GM18870 (cell line): ENCODE results near the gene MMP15.

Experiments used
- ATAC-seq: cut with Tn5 transposase; IDR thresholded peaks from one replicate; pipeline ENCODE4 v1.9.1; 2021; ENCODE audit warnings: moderate library complexity; ENCODE audit not compliant: unreplicated experiment

Gene MMP15

GRCh38 chr16:58018803-58019202, 6.8 kb upstream of the MMP15 start:
- ATAC-seq, result no peak

GRCh38 chr16:58019866-58020538, 5.6 kb upstream of the MMP15 start:
- no peak for ATAC-seq

- ATAC-seq, result no peak
Observed at GRCh38 chr16:58020628-58021521, 4.7 kb upstream of the MMP15 start.

DNA sequence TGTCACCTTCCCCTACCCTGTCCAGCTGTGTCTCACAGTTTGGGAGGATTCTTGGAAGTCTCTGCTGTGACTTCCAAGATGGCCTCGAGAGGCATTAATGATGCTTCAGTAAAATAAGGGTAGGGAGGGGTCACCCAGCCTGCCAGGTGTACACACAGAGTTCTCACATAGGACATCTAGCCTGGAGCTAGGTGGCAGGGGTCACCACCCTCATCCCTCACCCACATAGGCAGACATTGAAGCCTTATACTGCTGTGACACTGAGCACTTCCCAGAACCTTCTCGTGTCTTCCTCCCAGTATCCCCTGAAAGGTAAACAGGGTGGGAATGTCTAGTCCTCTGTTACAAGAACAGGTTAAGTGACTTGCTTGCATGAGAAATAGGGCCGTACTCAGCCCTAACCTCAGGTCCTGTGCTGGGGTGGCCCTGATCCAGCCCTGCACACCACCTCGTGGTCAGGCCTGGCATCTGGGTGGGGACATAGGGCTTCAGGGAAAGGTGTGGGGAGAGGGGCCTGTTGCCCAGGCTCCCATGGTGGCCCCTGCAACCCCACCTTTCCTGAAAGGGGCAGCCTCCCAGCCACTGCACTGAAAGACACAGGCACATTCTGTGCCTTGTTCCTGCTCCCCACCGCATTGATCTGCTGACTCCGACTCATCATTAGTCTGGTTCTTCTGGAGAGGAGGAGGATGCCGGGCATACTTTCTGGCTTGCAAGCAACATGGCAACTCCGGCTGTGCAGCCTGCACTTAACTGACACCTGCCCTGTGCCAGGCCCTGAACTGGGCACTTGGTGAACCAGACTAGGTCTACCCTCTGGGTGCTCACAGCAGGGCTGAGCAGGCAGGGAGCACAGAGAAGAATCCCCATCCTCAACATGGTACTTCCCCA, 3.6 kb upstream of the MMP15 start:
- no peak for ATAC-seq

DNA sequence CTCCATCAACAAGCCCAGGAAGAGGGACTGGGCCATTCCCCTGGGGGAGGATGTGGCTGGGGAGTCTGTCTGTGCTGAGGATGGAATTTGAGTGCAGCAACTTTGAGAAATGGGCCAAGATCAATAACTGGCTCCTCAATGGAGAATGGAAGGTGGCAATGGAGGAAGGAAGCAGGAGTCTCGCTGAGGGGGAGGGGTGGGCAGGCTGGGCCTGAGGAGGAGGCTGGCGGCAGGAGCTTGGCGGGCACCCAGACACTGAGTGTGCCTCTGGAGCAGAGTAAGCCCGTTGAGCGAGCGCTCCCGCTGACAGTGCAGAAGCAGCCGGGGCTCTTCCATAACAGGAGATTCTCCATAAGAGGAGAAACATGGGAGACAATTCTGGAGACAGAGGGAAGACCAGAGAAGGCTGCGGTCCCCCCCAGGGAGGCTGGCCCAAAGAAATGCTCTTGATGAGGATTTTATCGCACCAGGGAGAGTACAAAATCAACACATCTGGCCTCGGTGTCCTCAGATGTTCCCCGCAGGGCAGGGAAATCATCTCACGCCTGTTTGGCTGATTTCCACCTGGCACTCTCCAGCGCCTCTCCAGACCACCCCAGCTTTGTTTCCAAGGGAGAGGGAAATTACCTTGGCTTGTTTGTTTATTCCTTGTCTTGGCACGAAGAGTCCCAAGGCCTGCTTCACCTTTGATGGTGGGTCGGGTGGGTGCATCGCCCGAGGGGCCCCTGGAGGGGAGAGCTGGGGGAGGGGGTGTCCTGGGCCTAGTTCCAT, 2.8 kb upstream of the MMP15 start:
- no peak for ATAC-seq

GRCh38 chr16:58024486-58025350, 836 bp upstream of the MMP15 start:
- ATAC-seq, result no peak

- no peak for ATAC-seq
Observed at GRCh38 chr16:58026139-58026704, 668 bp downstream of the MMP15 start.

DNA sequence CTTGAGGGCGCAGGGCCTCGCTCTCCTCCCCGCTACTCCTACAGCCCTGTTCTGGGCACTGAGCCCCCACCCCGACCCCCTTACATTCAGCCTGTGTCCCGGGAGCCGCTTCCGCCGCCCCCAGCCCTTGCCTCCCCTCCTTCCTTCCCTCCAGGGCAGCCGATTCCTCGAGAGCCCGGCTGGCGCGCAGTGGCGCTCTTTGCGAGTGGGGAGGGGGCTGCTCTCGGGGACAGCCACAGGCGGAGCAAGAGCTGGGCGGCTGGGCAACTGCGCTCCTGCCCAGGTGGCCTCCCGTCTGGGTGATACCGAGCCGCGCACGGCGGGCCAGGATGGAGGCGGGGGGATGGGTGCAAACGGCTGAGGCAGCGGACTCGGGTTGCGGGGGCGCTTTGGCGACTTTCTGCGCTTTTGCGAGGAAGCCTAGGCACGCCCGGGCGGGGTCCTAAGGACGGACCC, 1.2 kb downstream of the MMP15 start:
- ATAC-seq, result no peak

GRCh38 chr16:58027161-58027915, 1.8 kb downstream of the MMP15 start:
- no peak for ATAC-seq

DNA sequence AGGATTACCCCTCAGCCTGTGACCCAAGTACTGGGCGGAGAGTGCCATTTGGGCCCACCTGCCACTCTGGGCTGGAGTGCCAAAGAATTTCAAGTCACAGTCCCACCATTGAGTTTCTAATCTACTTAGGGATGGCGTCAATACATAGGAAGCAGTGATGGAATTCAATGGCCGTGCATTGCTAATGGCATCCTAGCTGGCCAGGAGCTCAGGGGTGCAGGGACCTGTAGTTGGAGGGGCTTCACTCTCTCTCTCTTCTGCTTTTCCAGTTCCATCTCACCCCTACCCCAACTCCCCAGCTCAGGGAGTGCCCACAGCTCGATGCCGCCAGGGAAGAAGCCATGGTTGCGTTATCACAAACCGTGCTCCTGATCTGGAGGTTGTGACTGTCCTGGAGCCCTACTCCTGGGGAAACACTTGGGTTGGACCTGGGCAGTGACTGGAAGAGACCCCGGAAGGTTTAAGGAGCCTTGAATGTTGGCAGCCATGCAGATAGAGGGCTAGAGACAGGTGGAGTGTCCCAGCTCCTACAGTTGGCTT, 2.4 kb downstream of the MMP15 start:
- no peak for ATAC-seq

GRCh38 chr16:58028541-58029070, 3.1 kb downstream of the MMP15 start:
- no peak for ATAC-seq

GRCh38 chr16:58029410-58029809, 3.9 kb downstream of the MMP15 start:
- ATAC-seq, result no peak

- no peak for ATAC-seq
Observed at GRCh38 chr16:58030136-58030840, 4.7 kb downstream of the MMP15 start.

DNA sequence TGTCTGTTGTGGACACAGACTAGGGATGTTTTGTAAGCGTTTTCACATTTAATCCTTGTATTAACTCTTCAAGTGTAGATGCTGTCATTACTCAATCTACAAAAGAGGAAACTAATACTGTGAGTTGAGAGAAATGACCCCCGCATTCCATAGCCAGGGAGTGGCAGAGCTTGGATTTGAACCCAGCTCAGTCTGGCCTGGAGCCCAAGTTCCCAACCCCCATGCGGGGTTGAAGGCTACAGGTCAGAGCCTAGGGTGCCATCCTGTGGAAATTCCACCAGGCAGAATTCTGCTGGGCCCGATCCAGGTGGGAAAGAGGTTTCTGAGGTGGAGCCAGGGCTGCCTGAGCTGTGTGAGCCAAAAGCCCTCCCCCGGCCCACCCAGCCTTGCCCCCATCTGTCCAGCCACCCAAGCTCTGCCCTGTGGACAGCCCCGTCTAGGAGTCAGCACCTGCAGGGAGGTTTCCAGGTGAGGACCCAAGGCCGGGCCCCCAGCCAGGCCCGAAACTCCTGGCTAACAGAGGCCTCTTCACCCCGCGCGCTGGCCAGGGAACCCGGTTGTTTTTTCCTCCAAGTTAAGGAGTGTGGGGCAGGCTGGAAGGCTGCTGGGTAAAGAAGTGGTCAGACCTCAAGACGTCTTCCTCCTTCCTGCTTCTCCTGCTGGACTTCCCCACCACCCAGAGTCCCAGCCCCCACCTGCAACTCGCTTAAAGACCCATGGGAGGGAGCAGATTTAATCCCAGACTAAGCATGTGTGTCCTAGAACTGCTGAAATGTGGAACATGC, 5.7 kb downstream of the MMP15 start:
- no peak for ATAC-seq

DNA sequence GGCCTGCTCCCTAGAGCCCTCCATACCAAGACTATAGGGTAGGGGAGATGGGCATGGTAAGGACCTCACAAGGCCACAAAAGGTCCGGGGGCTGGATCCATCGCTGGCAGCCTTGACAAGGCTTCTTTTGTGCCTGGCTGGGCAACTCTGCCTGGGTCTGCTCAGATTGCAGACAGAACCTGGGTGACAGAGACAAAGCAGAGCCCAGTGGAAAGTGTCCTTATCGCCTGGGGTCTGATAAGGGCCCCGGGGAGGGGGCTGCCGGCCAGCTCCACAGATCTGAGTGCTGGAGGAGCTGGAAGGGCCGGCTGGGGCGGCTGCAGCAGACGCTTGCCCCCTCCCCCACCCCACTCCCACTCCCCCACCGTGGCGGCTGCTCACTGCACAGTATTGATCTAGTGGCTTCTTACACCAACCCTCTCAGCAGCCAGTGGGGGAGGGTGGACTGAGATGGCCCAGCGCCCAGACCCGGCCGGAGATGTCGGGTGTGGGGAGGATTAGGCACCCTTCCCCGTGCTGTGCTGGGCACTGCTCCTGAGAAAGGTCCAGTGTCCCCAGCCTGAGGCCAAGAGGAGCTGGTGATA, 7.2 kb downstream of the MMP15 start:
- no peak for ATAC-seq

DNA sequence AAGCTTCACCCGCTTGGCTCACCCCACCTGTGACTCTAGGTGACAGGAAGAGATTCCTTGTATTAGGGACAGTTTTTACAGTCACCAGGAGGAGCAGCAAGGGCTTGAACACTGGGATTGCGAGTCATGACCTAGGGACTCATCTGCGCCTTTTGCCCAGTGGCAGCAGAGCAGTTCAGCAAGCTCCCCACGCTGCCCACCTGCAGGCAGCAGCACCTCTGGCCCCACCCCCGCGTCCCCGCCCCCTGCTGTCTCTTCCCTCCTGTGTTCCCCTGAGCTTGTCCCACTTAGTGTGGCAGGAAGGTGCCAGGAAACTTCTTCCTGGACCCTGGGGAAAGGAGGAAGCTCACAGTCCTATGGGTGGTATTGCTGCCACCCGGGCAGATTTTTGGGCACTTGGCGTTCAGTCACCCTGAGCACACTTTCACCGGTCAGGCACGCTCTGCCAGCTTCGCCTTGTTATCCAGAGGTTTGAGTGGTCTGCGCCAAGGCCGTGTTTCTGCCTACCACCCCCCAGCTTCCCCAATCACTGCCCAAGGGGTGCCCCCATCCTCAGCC, 8.7 kb downstream of the MMP15 start:
- no peak for ATAC-seq
